Vagina (tissue), 2 donors: ENCODE results near the gene ZNF583.

Source experiments
- CTCF ChIP-seq, 3 experiments: fragments of 450-650 bp in 2 of 3; fragments of 200-600 bp in 1 of 3; sonication (generic) in 1 of 3; IDR thresholded peaks; one replicate each; pipeline ENCODE4 v1.5.1; 2017 to 2019; ENCODE audit warnings: antibody characterized with exemption in 3 of 3, mild to moderate bottlenecking in 2 of 3, moderate library complexity in 2 of 3
- POLR2AphosphoS5 ChIP-seq, 2 donors: sonication (generic); formaldehyde crosslinking; IDR thresholded peaks; one replicate each; pipeline ENCODE4 v1.9.0; 2017; ENCODE audit warnings: antibody characterized with exemption in 2 of 2, mild to moderate bottlenecking in 2 of 2, low read depth in 1 of 2; ENCODE audit not compliant: insufficient read depth in 1 of 2

DNA sequence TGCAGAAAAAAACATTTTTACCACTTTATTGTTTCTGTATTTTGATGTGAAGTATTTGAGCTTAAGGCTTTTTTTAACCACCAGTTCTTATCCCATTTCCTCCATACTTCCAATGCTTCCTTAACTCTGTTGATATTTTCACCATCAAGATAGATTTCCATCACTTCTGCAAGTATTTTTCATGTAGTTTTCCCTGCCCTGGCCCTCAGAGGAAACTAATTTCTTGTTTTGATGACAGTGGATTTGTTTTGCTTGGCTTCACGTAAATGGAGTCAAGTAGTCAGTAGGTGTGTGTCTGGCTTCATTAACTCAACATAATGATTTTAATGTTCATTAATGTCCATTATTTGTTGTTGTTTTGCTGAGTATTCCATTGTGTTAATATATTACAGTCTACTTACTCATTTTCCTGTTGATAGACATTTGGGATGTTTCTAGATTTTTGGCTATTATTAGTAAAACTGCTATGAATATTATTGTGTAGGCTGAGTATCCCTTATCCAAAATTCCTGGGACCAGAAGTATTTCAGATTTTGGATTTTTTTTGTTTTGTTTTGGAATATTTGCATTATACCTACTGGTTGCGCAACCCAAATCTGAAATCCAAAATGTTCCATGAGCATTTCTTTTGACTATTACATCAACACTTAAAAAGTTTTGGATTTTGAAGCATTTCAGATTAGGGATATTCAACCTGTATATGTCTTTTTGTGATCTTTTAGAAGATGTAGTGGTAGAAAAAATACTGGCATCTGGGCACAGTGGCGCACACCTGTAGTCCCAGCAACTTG, 34.1 kb upstream of the ZNF583 start:
- TF ChIP-seq POLR2AphosphoS5 (IDR thresholded peaks at IDR 0.05; ENCODE audit: insufficient read depth in 1 of 2, low read depth in 1 of 2) (no peak), CTCF (IDR thresholded peaks at IDR 0.05) (no peak)
